Kidney (tissue), 14 donors: ENCODE measurements around the gene WFS1. TPM values are rescaled to one million over a fixed set of nuclear protein-coding genes. Genes with fewer than 3 reads are reported as not detected.

Experiments used
- DNase-seq, 5 donors: peaks; one replicate each; pipeline ENCODE4 v3.0.0-alpha.2; 2013 to 2020
- FAIRE-seq: peaks from 2 replicates; lab custom pipeline; 2012; peaks lifted over from hg19 to GRCh38; lab: Jason Lieb, UNC
- H3K27ac ChIP-seq, 2 donors: one replicate each; pipeline ENCODE4 v1.7.0; 2013; ENCODE audit warnings: low read depth in 2 of 2, low read length in 2 of 2, inconsistent platforms in 1 of 2
- H3K27me3 ChIP-seq: one replicate; pipeline ENCODE4 v1.7.1; 2013; ENCODE audit warnings: low read length, inconsistent platforms; ENCODE audit not compliant: control insufficient read depth, insufficient read depth
- H3K36me3 ChIP-seq, 3 donors: one replicate each; pipeline versions ENCODE4 v1.7.0 to v1.7.1; 2013; ENCODE audit warnings: low read length in 3 of 3, control low read depth in 1 of 3, inconsistent platforms in 1 of 3; ENCODE audit not compliant: insufficient read depth in 3 of 3, control insufficient read depth in 2 of 3
- H3K4me1 ChIP-seq, 3 donors: one replicate each; pipeline versions ENCODE4 v1.7.0 to v1.7.1; 2013; ENCODE audit warnings: low read length in 3 of 3, inconsistent platforms in 1 of 3, low read depth in 1 of 3; ENCODE audit not compliant: control insufficient read depth in 2 of 3, insufficient read depth in 2 of 3
- H3K4me3 ChIP-seq, 3 donors: one replicate each; pipeline versions ENCODE4 v1.7.0 to v1.8.1; 2013; ENCODE audit warnings: low read length in 3 of 3, control low read depth in 1 of 3, inconsistent platforms in 1 of 3
- H3K9ac ChIP-seq, 3 donors: one replicate each; pipeline versions ENCODE4 v1.7.0 to v1.7.1; 2013; ENCODE audit warnings: low read length in 3 of 3, control low read depth in 1 of 3, inconsistent platforms in 1 of 3
- H3K9me3 ChIP-seq, 3 donors: one replicate each; pipeline versions ENCODE4 v1.7.0 to v1.7.1; 2013; ENCODE audit warnings: low read length in 3 of 3, control low read depth in 1 of 3, inconsistent platforms in 1 of 3; ENCODE audit not compliant: control insufficient read depth in 2 of 3, insufficient read depth in 1 of 3
- CTCF ChIP-seq: IDR thresholded peaks from 3 replicates; pipeline ENCODE4 v1.5.1; 2012; ENCODE audit warnings: mild to moderate bottlenecking, moderate library complexity, borderline replicate concordance; ENCODE audit not compliant: insufficient read depth; ENCODE audit errors: extremely low read depth
- intact Hi-C: fragments of 100-400 bp; cut with DNase I; formaldehyde crosslinking; loops from one replicate; pipeline ENCODE4 v1.11.1; 2022
- polyA plus RNA-seq: library from polyadenylated mRNA; stranded (reverse); fragments of 350-450 nt; fragmentation: Illumina TruSeq; extraction: RNeasy Lipid Tissue Mini Kit (QIAGEN cat#74804); gene quantifications from one replicate; pipeline ENCODE4 v1.2.3, GENCODE V29; 2014; ENCODE audit warnings: low read depth, low replicate concordance; ENCODE audit not compliant: insufficient read depth
- total RNA-seq: library from RNA; stranded (reverse); fragmentation: NEBNext Ultra II Directional; extraction: Animal tissue kit (Norgen Biotek cat#: 25700); gene quantifications from one replicate; pipeline ENCODE4 v1.2.1, GENCODE V29; 2021
- donor health status: control.
- donor health status: control.
- donor health status: control.
- donor health status: control.
- donor health status: control.
- donor health status: DM: yes; HTN: yes; CAD: no.
- donor health status: Normal renal cell carcinoma (clear cell type).

The WFS1 gene
- total and polyA plus RNA-seq, 2 donors from 2014 or later: 20.8 to 31.4 TPM

- no peak for TF ChIP-seq CTCF
- no peak for DNase-seq
- Histone ChIP-seq H3K9me3 (no peaks in the 10 kb centered on the region), H3K4me1 (no peaks in the 10 kb centered on the region), H3K4me3 (no peak overlapping the region), H3K27ac (no peak overlapping the region), H3K36me3 (peaks cover 0 to 10% (median 0%) of the 10 kb centered on the region in 3 donors), H3K9ac (no peak overlapping the region), H3K27me3 (no peaks in the 10 kb centered on the region)
- intact Hi-C loops: no loop called here
- no peak for FAIRE-seq
These were observed 32.2 kb downstream of the WFS1 start for GRCh38 chr4:6301732-6302442.

- FAIRE-seq (no peak), DNase-seq (peak in 2 of 5 donors; percentile 21 to 29)
- no peaks in the 10 kb centered on the region for H3K27me3 ChIP-seq
- H3K4me3 ChIP-seq: no peak overlapping the region
- no peaks in the 10 kb centered on the region for H3K4me1 ChIP-seq
- no peak for TF ChIP-seq CTCF
- H3K9ac ChIP-seq: no peak overlapping the region
- intact Hi-C loops: no loop called here
- no peak overlapping the region for H3K27ac ChIP-seq
- H3K9me3 ChIP-seq: no peaks in the 10 kb centered on the region
- H3K36me3 ChIP-seq: peaks cover 0 to 10% (median 0%) of the 10 kb centered on the region in 3 donors
These were observed 33.2 kb downstream of the WFS1 start for GRCh38 chr4:6302869-6303268.

- Histone ChIP-seq H3K9me3 (no peaks in the 10 kb centered on the region), H3K27ac (no peak overlapping the region), H3K4me1 (peaks cover 0 to under 1% (median 0%) of the 10 kb centered on the region in 3 donors), H3K27me3 (no peaks in the 10 kb centered on the region), H3K9ac (no peak overlapping the region), H3K4me3 (no peak overlapping the region), H3K36me3 (peaks cover 0 to 10% (median 0%) of the 10 kb centered on the region in 3 donors)
- FAIRE-seq (no peak), DNase-seq (no peak)
- TF ChIP-seq CTCF: no peak
- intact Hi-C loops: no loop called here
These were observed 34.3 kb downstream of the WFS1 start for GRCh38 chr4:6303943-6304342.
